WI38 (cell line): ENCODE results near the gene CSNK1G2.

Experiments used
- H3K4me3 ChIP-seq: 2 replicates; pipeline ENCODE4 v1.5.1; 2011; ENCODE audit warnings: low read depth, mild to moderate bottlenecking, control low read depth, low read length
- TF ChIP-seq, protein P1 (sequence below): IDR thresholded peaks from 2 replicates; pipeline ENCODE4 v1.5.1; 2012; ENCODE audit warnings: low read depth, mild to moderate bottlenecking, control low read depth, low read length

The CSNK1G2 gene

DNA sequence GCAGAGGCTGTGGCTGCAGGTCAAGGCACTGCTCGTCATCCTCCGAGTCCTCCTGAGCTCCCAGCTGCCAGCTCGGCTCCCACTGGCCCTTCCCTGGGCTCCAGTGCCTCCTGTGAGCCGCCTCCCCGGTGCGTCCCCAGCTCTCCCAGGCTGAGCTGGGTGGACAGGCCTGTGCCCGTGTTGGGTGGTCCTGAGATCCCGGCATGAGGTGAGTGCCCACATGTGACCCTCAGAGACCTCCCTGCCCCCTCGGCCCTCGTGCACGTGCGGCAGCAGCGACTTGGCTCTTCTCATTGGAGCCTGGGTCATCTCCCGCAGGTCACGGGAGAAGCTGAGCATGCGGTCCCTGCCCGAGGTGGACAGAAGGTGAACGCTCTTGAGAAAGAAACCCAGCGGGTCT lies 20.3 kb upstream of the CSNK1G2 start:
- H3K4me3 ChIP-seq = no peak overlapping the region
- TF ChIP-seq, protein P1, sequence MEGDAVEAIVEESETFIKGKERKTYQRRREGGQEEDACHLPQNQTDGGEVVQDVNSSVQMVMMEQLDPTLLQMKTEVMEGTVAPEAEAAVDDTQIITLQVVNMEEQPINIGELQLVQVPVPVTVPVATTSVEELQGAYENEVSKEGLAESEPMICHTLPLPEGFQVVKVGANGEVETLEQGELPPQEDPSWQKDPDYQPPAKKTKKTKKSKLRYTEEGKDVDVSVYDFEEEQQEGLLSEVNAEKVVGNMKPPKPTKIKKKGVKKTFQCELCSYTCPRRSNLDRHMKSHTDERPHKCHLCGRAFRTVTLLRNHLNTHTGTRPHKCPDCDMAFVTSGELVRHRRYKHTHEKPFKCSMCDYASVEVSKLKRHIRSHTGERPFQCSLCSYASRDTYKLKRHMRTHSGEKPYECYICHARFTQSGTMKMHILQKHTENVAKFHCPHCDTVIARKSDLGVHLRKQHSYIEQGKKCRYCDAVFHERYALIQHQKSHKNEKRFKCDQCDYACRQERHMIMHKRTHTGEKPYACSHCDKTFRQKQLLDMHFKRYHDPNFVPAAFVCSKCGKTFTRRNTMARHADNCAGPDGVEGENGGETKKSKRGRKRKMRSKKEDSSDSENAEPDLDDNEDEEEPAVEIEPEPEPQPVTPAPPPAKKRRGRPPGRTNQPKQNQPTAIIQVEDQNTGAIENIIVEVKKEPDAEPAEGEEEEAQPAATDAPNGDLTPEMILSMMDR = no peak

GRCh38 chr19:1921326-1921725 lies 19.6 kb upstream of the CSNK1G2 start:
- H3K4me3 ChIP-seq = no peak overlapping the region
- TF ChIP-seq, protein P1 = no peak

GRCh38 chr19:1921825-1922224 lies 19.1 kb upstream of the CSNK1G2 start:
- H3K4me3 ChIP-seq = no peak overlapping the region
- TF ChIP-seq, protein P1 = no peak

- TF ChIP-seq, protein P1 = no peak
- H3K4me3 ChIP-seq = no peak overlapping the region
Measured at GRCh38 chr19:1922803-1923202, 18.2 kb upstream of the CSNK1G2 start.

GRCh38 chr19:1923319-1923718 lies 17.7 kb upstream of the CSNK1G2 start:
- TF ChIP-seq, protein P1 = no peak
- H3K4me3 ChIP-seq = no peak overlapping the region

DNA sequence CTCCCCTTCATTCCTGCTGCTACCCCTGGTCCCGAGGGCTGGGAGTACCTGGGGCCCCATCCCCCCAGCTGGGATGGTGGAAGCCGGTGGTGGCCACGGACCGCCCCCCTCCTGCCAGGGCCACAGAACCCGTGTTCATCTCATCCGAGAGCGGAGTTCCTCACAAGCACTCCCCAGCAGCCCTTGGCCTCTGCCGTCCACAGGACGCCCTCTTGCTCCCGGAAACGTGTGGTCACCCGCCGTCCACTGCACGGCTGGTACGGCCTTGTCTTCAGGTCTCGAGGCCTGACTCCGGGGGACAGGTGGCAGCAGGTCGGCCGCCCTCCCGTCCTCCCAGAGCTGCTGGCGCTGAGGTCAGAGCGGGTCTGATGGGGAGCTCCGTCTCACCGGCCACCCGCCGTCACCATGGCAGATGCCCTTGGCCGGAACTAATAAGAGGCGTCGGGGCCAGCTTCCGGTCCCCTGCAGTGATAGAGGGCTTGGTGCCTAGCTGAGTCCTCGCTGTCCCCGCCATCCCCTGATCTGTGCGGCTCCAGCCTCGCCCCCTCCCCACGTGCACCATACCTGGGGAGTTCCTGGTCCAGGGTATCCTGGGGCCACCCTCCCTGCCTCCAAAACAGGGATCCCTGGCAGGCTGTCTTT lies 16.5 kb upstream of the CSNK1G2 start:
- H3K4me3 ChIP-seq = no peak overlapping the region
- TF ChIP-seq, protein P1 = no peak

DNA sequence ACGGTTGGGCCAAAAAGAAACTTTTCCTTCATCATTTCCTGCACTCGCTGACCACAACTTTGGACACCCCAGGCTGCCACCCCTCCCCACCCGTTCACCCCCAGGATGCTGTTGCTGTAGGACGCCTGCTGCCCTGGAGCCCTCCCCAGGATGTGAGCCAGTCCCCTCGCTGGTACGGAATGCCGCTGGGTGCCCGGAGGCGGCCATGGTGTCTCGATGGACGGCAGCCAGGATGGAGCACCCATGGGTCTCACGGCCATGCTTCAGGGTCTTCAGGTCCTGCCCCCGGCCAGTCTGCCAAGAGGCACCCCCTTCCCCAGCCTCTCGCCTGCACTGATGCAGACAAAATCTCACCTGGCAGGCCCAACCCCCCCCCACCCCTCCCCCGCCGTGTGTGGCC lies 15.4 kb upstream of the CSNK1G2 start:
- no peak overlapping the region for H3K4me3 ChIP-seq
- TF ChIP-seq, protein P1 = no peak
